ENCODE measurements around the gene XKR7.

- TF ChIP-seq CTCF (IDR thresholded peaks at IDR 0.05; ENCODE audit: low read length) (no peak), EZH2 (optimal IDR thresholded peaks at IDR 0.05; ENCODE audit: low read depth, low read length) (no peak), EZH2phosphoT487 (IDR thresholded peaks at IDR 0.05; ENCODE audit: low read length) (no peak)
Observed at GRCh38 chr20:31922588-31922987, 45.4 kb upstream of the XKR7 start.
